ENCODE results near the gene UBXN2A.

Gene UBXN2A, protein sequence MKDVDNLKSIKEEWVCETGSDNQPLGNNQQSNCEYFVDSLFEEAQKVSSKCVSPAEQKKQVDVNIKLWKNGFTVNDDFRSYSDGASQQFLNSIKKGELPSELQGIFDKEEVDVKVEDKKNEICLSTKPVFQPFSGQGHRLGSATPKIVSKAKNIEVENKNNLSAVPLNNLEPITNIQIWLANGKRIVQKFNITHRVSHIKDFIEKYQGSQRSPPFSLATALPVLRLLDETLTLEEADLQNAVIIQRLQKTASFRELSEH

DNA sequence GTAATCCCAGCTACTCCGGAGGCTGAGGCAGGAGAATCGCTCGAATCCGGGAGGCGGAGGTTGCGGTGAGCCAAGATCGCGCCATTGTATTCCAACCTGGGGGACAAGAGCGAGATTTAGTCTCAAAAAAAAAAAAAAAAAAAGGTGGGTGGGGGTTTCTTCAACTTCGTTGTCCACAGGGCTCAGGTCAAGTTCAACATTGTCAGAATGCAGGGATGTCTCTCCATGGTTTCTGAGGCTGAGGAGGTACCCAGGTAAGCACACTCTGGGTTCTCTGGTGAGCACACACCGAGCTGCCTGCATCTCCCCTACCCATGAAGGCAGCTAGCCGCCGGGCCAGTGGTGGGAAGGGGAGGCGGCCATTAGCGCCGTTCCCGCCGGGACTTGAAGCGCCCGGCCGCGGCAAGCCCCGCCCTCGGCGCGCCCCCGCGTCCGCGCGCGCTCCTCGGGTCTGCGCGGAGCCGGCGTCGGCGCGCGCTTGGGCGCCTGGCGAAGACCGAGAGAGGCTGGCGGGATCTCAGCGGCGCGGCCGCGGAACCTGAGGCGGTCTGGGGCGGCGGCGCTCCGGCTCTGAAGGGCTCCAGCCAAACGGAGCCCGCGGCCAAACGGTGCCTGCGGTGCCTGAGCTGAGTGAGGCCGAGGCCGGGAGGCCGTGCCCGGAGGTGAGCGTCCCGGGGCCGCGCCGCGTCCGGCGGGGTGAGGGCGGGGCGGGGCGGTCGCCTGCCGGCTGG lies at the start of gene UBXN2A:
UBXN2A (plus strand) TSS at position 477 of the 731 bp plus-strand sequence. CDS start 17,852 bp downstream, outside the sequence.
- in situ Hi-C loops (cut with MboI; ENCODE audit: low sequenced_read_pairs), result no loop called here

DNA sequence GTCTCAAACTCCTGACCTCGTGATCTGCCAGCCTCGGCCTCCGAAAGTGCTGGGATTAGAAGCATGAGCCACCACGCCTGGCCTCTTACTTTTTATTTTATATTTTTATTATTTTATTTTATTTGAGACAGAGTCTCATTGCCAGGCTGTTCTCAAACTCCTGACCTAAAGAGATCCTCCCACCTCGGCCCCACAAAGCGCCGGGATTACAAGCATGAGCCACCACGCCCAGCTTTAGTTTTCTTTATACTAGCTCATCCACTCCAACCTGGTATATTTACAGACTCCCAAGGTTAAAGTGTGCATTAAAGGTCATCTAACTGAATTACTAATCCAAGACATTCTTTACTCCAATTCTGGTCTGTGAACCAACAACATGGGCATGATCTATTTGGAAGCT lies 40.1 kb upstream of the UBXN2A start:
- in situ Hi-C loops (cut with MboI; ENCODE audit: low sequenced_read_pairs), result no loop called here

DNA sequence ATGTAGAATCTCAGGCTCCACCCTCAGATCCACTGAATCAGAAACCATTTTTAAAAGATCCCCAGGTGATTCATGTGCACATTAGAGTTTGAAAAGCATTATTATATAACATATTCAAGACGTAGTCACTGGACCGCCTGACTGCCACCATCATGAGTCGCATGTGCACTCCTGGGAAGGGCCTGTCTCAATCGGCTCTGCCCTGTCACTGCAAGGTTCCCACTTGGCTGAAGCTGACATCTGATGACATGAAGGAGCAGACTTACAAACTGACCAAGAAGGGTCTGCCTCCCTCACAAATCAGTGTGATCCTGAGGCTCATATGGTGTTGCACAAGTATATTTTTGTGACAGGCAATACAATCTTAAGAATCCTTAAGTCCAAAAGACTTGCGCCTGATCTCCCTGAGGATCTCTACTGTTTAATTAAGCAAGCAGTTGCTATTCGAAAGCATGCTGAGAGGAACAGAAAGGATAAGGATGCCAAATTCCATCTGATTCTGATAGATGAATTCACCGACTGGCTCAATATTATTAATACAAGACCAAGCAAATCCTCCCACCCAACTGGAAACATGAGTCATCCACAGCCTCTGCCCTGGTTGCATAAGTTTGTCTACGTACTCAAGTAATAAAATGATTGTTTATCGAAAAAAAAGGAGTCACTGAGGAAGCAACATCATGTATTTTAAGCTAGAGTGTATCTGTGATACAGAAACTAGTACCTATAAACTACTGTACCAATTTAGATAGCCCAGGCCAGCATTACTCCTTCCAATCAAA lies 39.5 kb upstream of the UBXN2A start:
- in situ Hi-C loops (cut with MboI; ENCODE audit: low sequenced_read_pairs), result no loop called here

DNA sequence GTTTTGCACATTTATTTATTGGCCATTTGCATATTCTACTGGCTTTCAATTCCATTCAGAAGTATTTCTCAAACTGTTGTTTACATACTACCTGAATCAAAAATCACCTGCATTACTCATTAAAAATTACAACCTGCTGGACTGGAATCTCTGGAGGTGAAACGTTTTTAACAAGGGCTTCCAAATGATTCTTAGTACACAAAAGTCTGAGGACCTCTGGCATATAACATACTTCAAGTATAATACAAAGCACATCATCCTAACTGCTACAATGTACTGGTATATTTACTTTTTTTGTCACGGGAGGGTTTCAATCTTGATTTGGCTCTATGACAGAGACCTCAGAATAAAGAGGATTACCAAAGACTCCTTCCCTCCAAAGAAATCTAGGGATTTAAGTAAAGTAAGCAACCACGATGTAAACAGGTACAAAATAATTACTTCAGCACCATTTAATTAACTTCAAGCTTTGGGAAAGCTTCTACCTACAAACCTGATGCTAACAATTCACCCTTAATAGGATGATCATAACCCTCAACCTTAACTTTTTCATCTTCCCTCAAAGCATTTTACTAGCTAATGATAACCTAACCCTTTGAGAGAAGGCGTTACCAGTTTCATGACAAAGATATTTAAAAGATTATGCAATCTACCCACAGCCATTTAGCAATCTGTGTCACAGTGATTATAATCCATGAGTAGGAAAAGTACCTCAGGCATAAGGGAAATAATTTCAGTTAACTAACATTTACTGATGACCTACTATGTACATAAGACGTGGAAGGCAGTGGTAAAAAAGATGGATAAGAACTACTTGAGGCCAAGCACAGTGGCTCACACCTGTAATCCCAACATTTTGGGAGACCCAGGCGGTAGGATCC lies 38.1 kb upstream of the UBXN2A start:
- in situ Hi-C loops (cut with MboI; ENCODE audit: low sequenced_read_pairs), result no loop called here

DNA sequence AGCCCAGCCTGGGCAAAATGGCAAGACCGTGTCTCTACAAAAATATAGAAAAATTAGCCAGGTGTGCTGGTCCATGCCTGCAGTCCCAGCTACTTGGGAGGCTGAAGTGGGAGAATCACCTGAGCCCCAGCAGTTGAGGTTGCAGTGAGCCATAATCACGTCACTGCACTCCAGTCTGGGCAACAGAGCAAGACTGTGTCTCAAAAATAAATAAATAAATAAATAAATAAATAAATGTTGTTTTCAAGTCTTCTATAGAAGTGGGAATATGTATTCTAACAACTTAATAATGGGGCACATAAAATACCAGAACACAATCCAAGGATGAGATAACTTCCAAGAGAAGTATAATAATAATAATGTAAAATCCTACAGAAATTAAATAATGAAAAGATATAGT lies 37.2 kb upstream of the UBXN2A start:
- in situ Hi-C loops (cut with MboI; ENCODE audit: low sequenced_read_pairs), result no loop called here

DNA sequence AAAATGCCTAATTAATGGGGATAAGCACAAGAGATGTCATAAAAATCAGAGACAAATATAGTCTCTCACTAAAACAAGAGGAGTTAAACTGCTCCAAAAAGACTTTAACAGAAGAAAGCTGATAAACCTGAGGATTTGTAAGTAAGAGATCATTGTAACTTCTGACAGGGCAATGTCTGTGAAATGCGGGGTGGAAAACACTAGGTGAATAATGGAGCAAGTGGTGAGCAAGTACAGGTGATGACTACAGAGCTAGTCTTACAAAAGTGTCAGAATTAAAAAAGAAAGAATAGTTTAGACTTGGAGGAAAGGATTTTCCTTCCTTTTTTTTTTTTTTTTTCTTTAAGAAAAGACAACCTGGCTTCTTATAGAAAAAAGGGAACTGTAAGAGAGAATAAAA lies 36.0 kb upstream of the UBXN2A start:
- in situ Hi-C loops (cut with MboI; ENCODE audit: low sequenced_read_pairs), result no loop called here

DNA sequence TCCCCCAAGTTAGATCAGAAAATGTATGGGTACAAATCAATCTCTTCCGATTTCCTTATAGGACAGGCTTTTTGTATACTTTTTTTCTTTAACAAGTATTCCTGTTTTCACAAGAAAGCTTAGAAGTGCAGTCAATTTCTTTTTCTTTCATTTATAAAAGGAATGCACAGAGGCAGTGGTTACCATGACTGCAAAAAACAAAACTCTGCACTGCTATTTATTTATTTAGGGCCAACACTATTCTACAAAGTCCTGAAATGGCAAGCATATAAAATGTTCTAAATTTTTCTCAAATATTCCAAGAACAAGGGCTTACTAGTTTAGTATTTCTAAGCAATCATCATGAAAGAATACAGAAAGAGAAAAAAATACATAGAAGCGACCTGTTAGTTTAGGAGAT lies 35.6 kb upstream of the UBXN2A start:
- in situ Hi-C loops (cut with MboI; ENCODE audit: low sequenced_read_pairs), result no loop called here

DNA sequence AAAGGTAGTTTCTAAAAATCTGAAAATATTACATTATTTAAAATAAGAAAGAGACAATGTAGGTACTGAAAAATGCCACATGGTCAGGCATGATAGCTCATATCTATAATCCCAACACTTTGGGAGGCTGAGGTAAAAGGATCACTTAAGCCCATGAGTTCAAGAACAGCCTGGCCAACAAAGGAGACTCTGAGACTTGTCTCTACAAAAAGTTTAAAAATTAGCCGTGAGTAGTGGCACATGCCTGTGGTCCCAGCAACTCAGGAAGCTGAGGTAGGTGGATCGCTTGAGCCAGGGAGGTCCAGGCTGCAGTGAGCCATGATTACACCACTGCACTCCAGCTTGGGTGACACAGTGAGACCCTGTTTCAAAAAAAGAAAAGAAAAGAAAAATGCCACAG lies 35.1 kb upstream of the UBXN2A start:
- in situ Hi-C loops (cut with MboI; ENCODE audit: low sequenced_read_pairs), result no loop called here

DNA sequence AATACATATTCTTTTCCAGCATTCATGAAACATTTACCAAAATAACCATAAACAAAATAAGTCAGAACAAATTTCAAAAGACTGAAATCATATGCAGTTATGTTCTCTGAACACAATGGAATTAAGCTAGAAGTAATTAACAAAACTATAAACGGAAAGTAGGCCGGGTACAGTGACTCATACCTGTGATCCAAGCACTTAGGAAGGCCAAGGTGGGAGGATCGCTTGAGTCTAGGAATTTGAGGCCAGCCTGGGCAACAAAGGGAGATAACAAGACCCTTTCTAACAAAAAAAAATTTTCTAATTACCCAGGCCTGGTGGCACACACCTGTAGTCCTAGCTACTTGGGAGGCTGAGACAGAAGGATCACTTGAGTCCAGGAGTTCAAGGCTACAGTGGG lies 28.2 kb upstream of the UBXN2A start:
- in situ Hi-C loops (cut with MboI; ENCODE audit: low sequenced_read_pairs), result no loop called here

DNA sequence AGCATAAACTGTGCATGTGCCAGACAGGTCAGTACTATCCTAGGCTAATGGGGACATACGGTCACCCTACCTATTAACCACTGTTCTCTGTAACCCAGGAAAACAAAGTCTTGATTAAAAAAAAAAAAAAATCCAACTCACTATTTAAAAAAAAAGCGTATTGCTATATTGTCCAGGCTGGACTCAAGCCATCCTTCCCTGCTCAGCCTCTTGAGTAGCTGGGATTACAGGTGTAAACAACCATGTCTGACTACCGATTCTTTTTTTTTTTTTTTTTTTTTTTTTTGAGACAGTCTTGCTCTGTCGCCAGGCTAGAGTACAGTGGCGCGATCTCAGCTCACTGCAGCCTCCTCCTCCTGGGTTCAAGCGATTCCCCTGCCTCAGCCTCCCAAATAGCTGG lies 24.9 kb upstream of the UBXN2A start:
- in situ Hi-C loops (cut with MboI; ENCODE audit: low sequenced_read_pairs), result no loop called here

DNA sequence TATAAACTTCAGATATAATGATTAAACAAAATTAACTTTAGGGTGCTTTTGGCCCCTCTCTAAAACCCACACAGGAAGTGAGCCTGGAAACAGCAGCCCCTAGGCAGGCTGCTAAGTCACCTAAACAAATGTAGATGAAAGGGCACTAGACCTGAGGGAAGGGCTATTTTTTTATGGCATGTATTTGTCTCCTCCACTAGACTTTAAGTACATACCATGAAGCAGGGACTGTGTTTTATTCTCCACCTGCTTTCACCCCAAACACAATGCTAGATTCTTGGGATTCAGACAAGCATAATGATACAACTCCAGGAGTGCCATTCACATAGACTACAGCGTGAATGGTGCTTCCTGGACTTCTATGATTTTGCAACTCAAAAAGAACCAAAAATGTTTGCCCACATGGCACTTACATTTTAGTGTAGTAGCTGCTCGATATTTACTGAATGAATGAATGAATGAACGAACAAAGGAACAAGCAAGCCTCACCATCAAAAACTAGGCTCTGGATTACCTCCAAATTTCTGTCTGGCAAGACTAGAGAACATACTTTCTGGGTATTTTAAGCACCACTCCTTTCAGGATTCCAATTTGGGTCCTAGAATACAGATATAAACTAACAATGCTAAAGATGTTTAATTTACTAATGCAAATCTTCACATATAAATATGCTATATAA lies 23.4 kb upstream of the UBXN2A start:
- in situ Hi-C loops (cut with MboI; ENCODE audit: low sequenced_read_pairs), result no loop called here

DNA sequence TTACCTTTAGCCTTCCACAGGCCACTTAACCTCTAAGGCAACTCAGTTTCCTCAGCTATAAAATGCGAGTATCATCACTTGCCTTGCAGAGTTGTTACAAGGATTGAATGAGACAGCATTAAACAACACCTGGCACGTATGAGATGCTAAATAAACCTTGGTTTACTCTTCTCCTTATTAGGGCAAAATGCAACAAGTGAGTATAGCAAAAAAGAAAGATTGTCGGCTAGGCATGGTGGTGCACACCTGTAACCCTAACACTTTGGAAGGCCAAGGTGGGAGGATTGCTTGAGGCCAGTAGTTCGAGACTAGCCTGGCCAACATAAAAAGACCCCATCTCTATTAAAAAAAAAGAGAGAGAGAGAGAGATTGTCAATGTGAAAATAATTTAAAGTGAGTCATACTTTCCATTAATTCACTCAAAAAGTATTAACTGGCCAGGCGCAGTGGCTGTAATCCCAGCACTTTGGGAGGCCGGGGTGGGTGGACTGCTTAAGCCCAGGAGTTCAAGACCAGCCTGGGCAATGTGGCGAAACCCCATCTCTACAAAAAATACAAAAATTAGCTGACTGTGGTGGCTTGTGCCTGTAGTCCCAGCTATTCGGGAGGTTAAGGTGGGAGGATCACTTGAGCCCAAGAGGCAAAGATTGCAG lies 21.3 kb upstream of the UBXN2A start:
- in situ Hi-C loops (cut with MboI; ENCODE audit: low sequenced_read_pairs), result no loop called here

DNA sequence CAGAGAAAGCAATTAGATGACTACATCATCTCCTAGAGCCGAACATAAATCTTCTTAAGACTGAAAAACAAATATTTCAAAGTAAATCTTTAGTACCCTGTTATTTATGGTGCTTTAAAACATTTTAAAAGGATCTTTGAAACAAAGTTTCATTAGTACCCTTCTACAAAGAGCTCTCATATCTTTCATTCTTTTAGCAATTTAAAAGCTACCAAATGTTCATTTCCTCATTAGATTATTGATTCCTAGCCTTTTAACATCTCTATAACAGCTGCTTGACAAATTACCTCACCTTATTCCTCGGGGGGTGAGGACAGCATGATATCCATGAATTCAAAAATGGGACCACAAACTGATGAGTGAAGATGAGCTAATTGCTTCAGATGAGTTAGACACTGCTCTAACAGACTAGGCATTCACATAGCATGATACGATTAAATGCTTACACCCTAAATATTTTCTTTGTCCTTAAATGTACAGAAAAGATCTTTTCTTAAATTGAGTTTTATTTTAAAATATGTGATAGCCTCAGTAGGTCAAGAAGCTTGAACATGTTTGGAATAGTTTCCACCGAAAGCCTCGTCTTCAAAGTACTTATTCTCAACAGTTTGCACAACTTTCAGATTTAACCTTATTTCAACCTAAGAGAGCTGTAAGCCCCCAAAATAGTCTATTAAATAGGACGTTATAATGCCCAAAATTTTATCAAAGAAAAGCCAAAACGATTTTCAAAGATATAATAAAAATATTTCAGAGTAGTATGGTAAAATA lies 15.5 kb upstream of the UBXN2A start:
- in situ Hi-C loops (cut with MboI; ENCODE audit: low sequenced_read_pairs), result no loop called here

DNA sequence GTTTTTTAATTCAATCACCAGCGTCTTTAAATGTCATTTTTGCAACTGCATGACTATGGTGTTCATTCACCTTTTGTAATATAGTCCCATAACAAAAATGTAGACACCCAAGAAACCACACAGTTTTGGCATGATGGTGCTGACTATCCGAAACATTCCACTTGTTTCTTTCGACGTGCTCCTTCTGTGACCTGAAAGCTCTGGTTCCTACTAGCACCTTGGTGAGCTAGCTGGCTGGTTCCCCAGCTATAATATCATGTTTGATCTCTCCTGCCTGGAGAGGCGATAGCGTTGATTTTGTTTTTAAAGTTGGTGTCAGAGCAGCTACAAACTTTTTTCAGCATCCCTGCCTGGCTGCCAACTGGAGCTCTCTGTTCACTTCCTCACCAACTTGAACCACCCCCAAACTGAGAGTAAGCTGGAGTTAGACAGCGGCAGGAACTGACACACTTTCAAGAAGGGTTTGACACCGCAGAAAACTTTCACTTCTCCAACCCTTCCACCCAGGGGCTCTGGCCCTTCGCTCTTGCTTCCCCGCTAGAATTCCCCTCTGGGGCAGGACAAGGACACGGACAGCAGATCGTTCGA lies 14.5 kb upstream of the UBXN2A start:
- in situ Hi-C loops (cut with MboI; ENCODE audit: low sequenced_read_pairs), result no loop called here

DNA sequence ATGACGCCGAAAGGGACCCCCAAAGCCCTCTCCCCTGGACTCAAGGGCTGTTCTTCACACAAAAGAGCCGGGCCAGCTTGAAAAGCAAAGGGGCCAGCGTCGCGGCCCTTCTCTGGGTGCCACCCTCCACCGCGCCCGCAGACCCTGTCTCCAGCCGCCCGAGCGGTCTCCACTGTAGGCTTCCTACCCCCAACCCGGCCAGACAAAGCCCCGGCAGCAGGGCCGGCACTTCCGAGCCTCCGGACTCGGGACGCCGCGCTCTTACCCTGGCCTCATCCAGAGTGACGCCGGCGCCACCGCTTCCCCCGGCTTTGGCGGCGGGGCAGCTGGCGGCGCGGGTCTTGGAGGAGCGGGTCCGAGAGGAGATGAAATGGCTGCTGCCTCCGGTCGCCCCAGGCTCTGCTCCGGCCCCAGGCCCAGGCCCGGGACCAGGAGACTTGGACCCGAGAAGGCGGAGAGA lies 13.9 kb upstream of the UBXN2A start:
- in situ Hi-C loops (cut with MboI; ENCODE audit: low sequenced_read_pairs), result no loop called here

DNA sequence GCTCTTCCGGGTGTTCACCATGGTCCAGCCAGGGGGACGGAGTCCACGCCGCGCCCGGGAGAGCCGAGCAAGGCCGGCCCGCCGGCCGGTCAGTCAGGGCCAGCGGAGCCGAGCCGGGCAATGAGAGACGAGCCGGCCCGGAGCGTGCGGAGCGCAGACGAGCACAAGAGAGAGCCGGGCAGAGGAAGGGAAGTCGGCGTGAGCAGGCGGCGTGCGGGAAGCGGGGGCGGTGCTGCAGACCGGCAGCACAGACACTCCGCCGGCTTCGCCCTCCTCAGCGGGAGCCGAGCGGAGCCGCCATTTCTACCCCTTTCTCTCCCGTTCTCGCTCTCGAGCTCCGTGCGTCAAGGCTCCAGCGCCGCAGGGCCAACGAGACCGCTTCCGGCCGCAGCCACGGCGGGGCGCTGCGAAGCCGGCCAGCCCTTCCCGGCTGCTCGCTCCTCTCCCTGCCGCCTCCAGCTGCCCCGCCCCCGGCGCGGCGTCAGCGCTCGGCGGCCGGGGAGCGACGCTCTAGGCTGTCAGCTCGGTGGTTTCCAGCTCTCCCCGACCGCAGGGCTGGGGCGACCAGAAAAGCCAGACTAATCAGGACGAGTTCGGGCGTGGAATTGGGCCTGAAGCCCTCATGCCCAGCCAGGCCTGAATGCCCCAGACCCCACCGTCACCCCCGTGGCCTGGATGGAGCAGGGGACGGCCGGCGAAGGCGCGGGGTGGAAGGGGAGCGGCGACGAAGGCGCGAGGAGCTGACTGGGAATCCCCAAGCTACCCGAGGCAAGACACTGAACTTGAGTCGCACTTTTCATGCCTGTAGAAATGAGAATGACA lies 13.3 kb upstream of the UBXN2A start, which contains the start of gene ATAD2B:
ATAD2B (minus strand) TSS at position 374 of the 822 bp plus-strand sequence; CDS start at position 21, 353 bp downstream.
- in situ Hi-C loops (cut with MboI; ENCODE audit: low sequenced_read_pairs), result no loop called here

DNA sequence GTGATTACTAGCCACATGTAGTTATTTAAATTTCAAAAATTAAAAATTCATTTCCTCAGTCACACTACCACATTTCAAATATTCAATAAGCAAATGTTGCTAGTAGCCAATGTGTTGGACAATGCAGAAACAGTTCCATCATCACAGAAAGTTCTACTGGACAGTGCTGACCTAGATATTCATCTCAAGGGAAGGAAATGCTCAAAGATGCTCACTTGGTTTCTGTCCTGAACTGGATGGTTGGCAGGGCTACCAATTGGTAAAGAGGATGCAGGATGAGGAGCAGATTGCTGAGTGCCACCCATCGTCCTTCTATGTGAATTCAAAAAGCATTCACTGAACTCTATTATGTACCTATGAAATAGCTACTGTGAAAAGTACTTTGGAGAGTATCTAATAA lies 6.0 kb upstream of the UBXN2A start:
- in situ Hi-C loops (cut with MboI; ENCODE audit: low sequenced_read_pairs), result no loop called here

Measured in hTERT RPE-1 (cell line).